IMR-90 (cell line): ENCODE data around the gene MLLT10. TPM values are rescaled to one million over a fixed set of nuclear protein-coding genes. Genes with fewer than 3 reads are reported as not detected.

Experiments
- ATAC-seq: fragments of 200-7000 bp; cut with Tn5 transposase; 2 replicates; pipeline ENCODE4 v1.9.1; 2020; ENCODE audit warnings: low read depth, mild to moderate bottlenecking, moderate library complexity
- BruUV-seq: library from RNA; stranded (reverse); fragments of 400-500 nt; replicated peaks from 2 replicates; lab custom pipeline; 2021; lab: Mats Ljungman, UMichigan
- CTCF ChIA-PET: fragments of 300-600 bp; formaldehyde crosslinking; extraction: SDS; loops from one replicate; lab custom pipeline; 2021; ENCODE audit warnings: antibody characterized with exemption; lab: Yijun Ruan, JAX
- POLR2A ChIA-PET: fragments of 300-600 bp; sonication (Branson Sonifier 250); formaldehyde crosslinking; loops from one replicate; lab custom pipeline; 2022; ENCODE audit warnings: antibody characterized with exemption; ENCODE audit not compliant: unreplicated experiment; lab: Charles Lee
- DNase-seq: peaks from one replicate; pipeline ENCODE4 v3.0.0; 2013
- H2AFZ ChIP-seq: replicated peaks from 2 replicates; pipeline ENCODE3; 2013; ENCODE audit warnings: low read length, mild to moderate bottlenecking; ENCODE audit not compliant: poor library complexity
- H2AK5ac ChIP-seq: 2 replicates; pipeline ENCODE4 v1.6.1; 2013; ENCODE audit warnings: low read depth, low read length, inconsistent platforms
- H2AK9ac ChIP-seq: replicated peaks from 2 replicates; pipeline ENCODE3; 2013; ENCODE audit warnings: mild to moderate bottlenecking, low read depth, low read length, moderate library complexity; ENCODE audit not compliant: poor library complexity
- H2BK120ac ChIP-seq: 2 replicates; pipeline ENCODE4 v1.6.1; 2013; ENCODE audit warnings: low read depth, low read length, inconsistent platforms
- H2BK15ac ChIP-seq: 3 replicates; pipeline ENCODE4 v1.6.1; 2013; ENCODE audit warnings: low read depth, low read length, inconsistent platforms
- H2BK20ac ChIP-seq: 2 replicates; pipeline ENCODE4 v1.6.1; 2013; ENCODE audit warnings: low read depth, mild to moderate bottlenecking, inconsistent platforms, low read length, moderate library complexity
- H2BK5ac ChIP-seq: 2 replicates; pipeline ENCODE4 v1.6.1; 2013; ENCODE audit warnings: mild to moderate bottlenecking, low read depth, low read length, inconsistent platforms; ENCODE audit not compliant: poor library complexity, severe bottlenecking
- H3K14ac ChIP-seq: replicated peaks from 2 replicates; pipeline ENCODE4 v1.6.1; 2013; ENCODE audit warnings: low read depth, low read length, inconsistent platforms
- H3K18ac ChIP-seq: 2 replicates; pipeline ENCODE4 v1.6.1; 2013; ENCODE audit warnings: low read depth, low read length, control low read depth
- H3K23ac ChIP-seq: 2 replicates; pipeline ENCODE4 v1.6.1; 2013; ENCODE audit warnings: low read depth, low read length, inconsistent platforms
- H3K27ac ChIP-seq: 2 replicates; pipeline ENCODE4 v1.5.1; 2013; ENCODE audit warnings: mild to moderate bottlenecking, control low read depth, low read length; ENCODE audit not compliant: insufficient read depth
- H3K27me3 ChIP-seq: 2 replicates; pipeline ENCODE4 v1.6.1; 2013; ENCODE audit warnings: low read length; ENCODE audit not compliant: control insufficient read depth, insufficient read depth
- H3K36me3 ChIP-seq: 2 replicates; pipeline ENCODE4 v1.6.1; 2013; ENCODE audit warnings: low read length, mixed read lengths; ENCODE audit not compliant: control insufficient read depth, insufficient read depth
- H3K4ac ChIP-seq: 2 replicates; pipeline ENCODE4 v1.6.1; 2013; ENCODE audit warnings: low read depth, low read length, inconsistent platforms
- H3K4me1 ChIP-seq: 2 replicates; pipeline ENCODE4 v1.6.1; 2013; ENCODE audit warnings: low read length, mixed read lengths; ENCODE audit not compliant: control insufficient read depth, insufficient read depth
- H3K4me2 ChIP-seq: 2 replicates; pipeline ENCODE4 v1.6.1; 2013; ENCODE audit warnings: low read depth, mild to moderate bottlenecking, control low read depth, low read length, moderate library complexity
- H3K4me3 ChIP-seq: 2 replicates; pipeline ENCODE4 v1.5.1; 2013; ENCODE audit warnings: low read depth, mild to moderate bottlenecking, control low read depth, low read length, moderate library complexity; ENCODE audit not compliant: insufficient read depth
- H3K56ac ChIP-seq: 2 replicates; pipeline ENCODE4 v1.6.1; 2013; ENCODE audit warnings: low read length, inconsistent platforms; ENCODE audit not compliant: insufficient read depth; ENCODE audit errors: extremely low read depth
- H3K79me1 ChIP-seq, 2 experiments: 2 replicates each; pipeline ENCODE4 v1.6.1; 2013; ENCODE audit warnings: low read length in 2 of 2, inconsistent platforms in 1 of 2, low read depth in 1 of 2
- H3K9ac ChIP-seq: 2 replicates; pipeline ENCODE4 v1.6.1; 2013; ENCODE audit warnings: low read depth, low read length, control low read depth
- H3K9me1 ChIP-seq: 2 replicates; pipeline ENCODE4 v1.6.1; 2013; ENCODE audit warnings: low read length, inconsistent platforms; ENCODE audit not compliant: insufficient read depth
- H3K9me3 ChIP-seq: 2 replicates; pipeline ENCODE4 v1.6.1; 2013; ENCODE audit warnings: low read length; ENCODE audit not compliant: control insufficient read depth, insufficient read depth
- H4K20me1 ChIP-seq: 2 replicates; pipeline ENCODE4 v1.6.1; 2013; ENCODE audit warnings: low read length, inconsistent platforms; ENCODE audit not compliant: insufficient read depth
- H4K5ac ChIP-seq: 2 replicates; pipeline ENCODE4 v1.6.1; 2013; ENCODE audit warnings: mild to moderate bottlenecking, low read depth, low read length, control low read depth
- H4K8ac ChIP-seq, 2 experiments: 2 replicates each; pipeline ENCODE4 v1.6.1; 2013; ENCODE audit warnings: low read depth in 2 of 2, low read length in 2 of 2, control low read depth in 1 of 2, inconsistent platforms in 1 of 2
- H4K91ac ChIP-seq: 2 replicates; pipeline ENCODE4 v1.6.1; 2013; ENCODE audit warnings: low read depth, low read length, inconsistent platforms; ENCODE audit not compliant: insufficient read depth
- BHLHE40 ChIP-seq: fragments of 150-350 bp; IDR thresholded peaks from 2 replicates; pipeline ENCODE4 v1.6.1; 2016; ENCODE audit warnings: mild to moderate bottlenecking, low read depth, low read length
- CHD1 ChIP-seq: IDR thresholded peaks from 2 replicates; pipeline ENCODE4 v1.6.1; 2012; ENCODE audit warnings: low read depth, low read length, improper control_type of control experiment
- ELK1 ChIP-seq: fragments of 150-350 bp; IDR thresholded peaks from 2 replicates; pipeline ENCODE4 v1.6.1; 2016; ENCODE audit warnings: low read depth, mild to moderate bottlenecking, low read length, moderate library complexity, borderline replicate concordance
- MAFK ChIP-seq: IDR thresholded peaks from 2 replicates; pipeline ENCODE4 v1.6.1; 2012; ENCODE audit warnings: low read depth, low read length, improper control_type of control experiment
- RFX5 ChIP-seq: IDR thresholded peaks from 2 replicates; pipeline ENCODE4 v1.8.0; 2012; ENCODE audit warnings: low read depth, mild to moderate bottlenecking, low read length, moderate library complexity
- SMC3 ChIP-seq: fragments of 150-350 bp; IDR thresholded peaks from 2 replicates; pipeline ENCODE4 v1.6.1; 2016; ENCODE audit warnings: low read depth, mild to moderate bottlenecking, antibody characterized with exemption, low read length, moderate library complexity
- USF2 ChIP-seq: fragments of 150-350 bp; IDR thresholded peaks from 2 replicates; pipeline ENCODE4 v1.6.1; 2017; ENCODE audit warnings: mild to moderate bottlenecking, antibody characterized with exemption, low read length, low read depth
- WGBS, 2 experiments: methylation state at CpG; one replicate each; pipeline versions ENCODE4 v1.1.5 to v1.1.7; 2013; ENCODE audit warnings: missing lambda C conversion rate in 2 of 2; ENCODE audit not compliant: insufficient read length in 1 of 2; ENCODE audit errors: extremely low coverage in 2 of 2; 5-methylcytosine and 5-hydroxymethylcytosine counted together
- dilution Hi-C: fragments of 300-500 bp; cut with HindIII; formaldehyde crosslinking; loops from one replicate; pipeline ENCODE4 v1.14.3; 2018; ENCODE audit warnings: low sequenced_read_pairs; ENCODE audit not compliant: unreplicated experiment
- in situ Hi-C: fragments of 300-500 bp; cut with MboI; formaldehyde crosslinking; loops from 3 replicates; pipeline ENCODE4 v1.14.3; 2019; ENCODE audit warnings: low sequenced_read_pairs, inconsistent platforms, mixed read lengths
- intact Hi-C: fragments of 100-400 bp; cut with micrococcal nuclease; formaldehyde crosslinking; loops from 2 replicates; pipeline ENCODE4 v1.10.0; 2022
- polyA plus RNA-seq, 3 experiments: library from polyadenylated mRNA; depleted of rRNA; stranded (reverse); fragments of >200 nt; gene quantifications; 2 replicates each; pipeline ENCODE4 v1.2.3, GENCODE V29; 2012; ENCODE audit warnings: low replicate concordance in 1 of 3
- total RNA-seq: library from RNA; depleted of rRNA; stranded (reverse); fragments of >200 nt; gene quantifications from 2 replicates; pipeline ENCODE4 v1.2.3, GENCODE V29; 2012

Gene MLLT10
- total and polyA plus RNA-seq, 2 of the 4 experiments (the other 2 are of a cell fraction) = 22.5 to 29.0 TPM

- Histone ChIP-seq H2BK120ac (no peak overlapping the region), H3K18ac (no peak overlapping the region), H2BK15ac (no peak overlapping the region), H3K14ac (no peak overlapping the region), H2BK20ac (no peak overlapping the region), H3K4ac (no peak overlapping the region), H4K91ac (no peak overlapping the region), H3K9ac (no peak overlapping the region), H3K23ac (no peak overlapping the region), H3K4me1 (no peaks in the 10 kb centered on the region), H2AK9ac (no peak overlapping the region), H3K4me2 (no peak overlapping the region), H3K4me3 (no peak overlapping the region), H4K8ac (no peak overlapping the region), H4K20me1 (no peaks in the 10 kb centered on the region; the same call in 1 of the 2 replicates), H3K56ac (no peak overlapping the region), H3K27me3 (no peaks in the 10 kb centered on the region), H3K9me3 (no peaks in the 10 kb centered on the region), H2AK5ac (no peak overlapping the region), H3K79me1 (peaks cover 4 to 20% of the 10 kb centered on the region in 2 experiments; a peak in 2 of 4 replicates), H3K27ac (no peak overlapping the region), H3K36me3 (peaks cover 37% of the 10 kb centered on the region), H2AFZ (no peak overlapping the region), H2BK5ac (no peak overlapping the region), H4K5ac (no peak overlapping the region), H3K9me1 (peaks cover 8% of the 10 kb centered on the region; the same call in 1 of the 2 replicates)
- BruUV-seq = no TSS peak
- ATAC-seq = no peak
- ChIA-PET CTCF (no interaction called here), POLR2A (no interaction called here)
- TF ChIP-seq BHLHE40 = no peak
- no peak for TF ChIP-seq ELK1
- TF ChIP-seq CHD1 = no peak
- no peak for TF ChIP-seq USF2
- TF ChIP-seq SMC3 = no peak
- no peak for TF ChIP-seq RFX5
- peak; percentile 78 for TF ChIP-seq MAFK
- dilution Hi-C loops (no loop called here), in situ Hi-C loops (loop anchor here (25.0 kb wide), 1 partner anchor 654 kb away; no protein-coding TSS in a partner anchor), intact Hi-C loops (no loop called here)
- no CpG with 5 or more reads among the region's 4 CpGs for WGBS, 2 experiments
- no peak for DNase-seq
Measured at GRCh38 chr10:21740989-21741388, 207.0 kb downstream of the MLLT10 start.
